GM04503 (cell line): ENCODE measurements around the gene ARL9.

Experiments
- DNase-seq: peaks from one replicate; pipeline ENCODE4 v3.0.0-alpha.2; 2012; ENCODE audit warnings: low read depth

ARL9 gene

GRCh38 chr4:56531823-56532222 lies 26.2 kb downstream of the ARL9 start:
- no peak for DNase-seq

GRCh38 chr4:56532239-56532638 lies 26.6 kb downstream of the ARL9 start:
- DNase-seq = no peak

- no peak for DNase-seq
These were observed 30.3 kb downstream of the ARL9 start for GRCh38 chr4:56535915-56536314.

- no peak for DNase-seq
These were observed 31.6 kb downstream of the ARL9 start for GRCh38 chr4:56537147-56537546.

- DNase-seq = no peak
These were observed 35.2 kb downstream of the ARL9 start for GRCh38 chr4:56540826-56541225.

GRCh38 chr4:56544573-56545131 lies 39.1 kb downstream of the ARL9 start:
- DNase-seq = no peak

- DNase-seq = no peak
These were observed 45.1 kb downstream of the ARL9 start for GRCh38 chr4:56550642-56551041.

GRCh38 chr4:56551516-56551915 lies 45.9 kb downstream of the ARL9 start:
- DNase-seq = no peak

GRCh38 chr4:56552273-56552672 lies 46.7 kb downstream of the ARL9 start:
- DNase-seq = no peak

GRCh38 chr4:56570041-56570440 lies 64.5 kb downstream of the ARL9 start:
- no peak for DNase-seq
